Measurements from ENCODE around the gene PAK1. TPM values are rescaled to one million over a fixed set of nuclear protein-coding genes. Genes with fewer than 3 reads are reported as not detected.

Gene PAK1
- total and polyA plus RNA-seq, 2 of the 8 experiments (the other 6 are each of a cell fraction or from before 2014, with no cell fraction given): 87.7 to 151 TPM

DNA sequence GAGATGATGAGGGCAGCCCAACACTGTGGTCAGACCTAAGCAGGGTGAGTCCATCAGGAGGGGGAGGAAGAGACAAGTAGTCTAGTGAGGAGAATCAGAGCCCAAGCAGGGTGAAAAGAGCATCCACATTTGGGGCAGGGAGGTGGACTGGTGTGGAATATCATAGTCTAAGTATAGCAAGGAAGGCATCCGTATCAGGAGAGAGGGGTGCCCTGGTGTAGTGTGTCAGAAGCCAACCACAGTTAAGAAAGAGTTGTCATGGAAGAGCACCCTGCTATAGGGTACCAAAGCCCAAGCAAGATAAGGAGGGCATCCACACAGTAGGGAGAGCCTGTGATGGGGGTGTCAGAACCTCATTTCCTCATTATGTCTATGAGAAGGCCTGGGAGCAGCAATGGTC is 45.3 kb downstream of the PAK1 start (continued):
- TF ChIP-seq JUN (IDR thresholded peaks at IDR 0.05; ENCODE audit: low read depth, low read length): no peak
- TF ChIP-seq CHD2 (IDR thresholded peaks at IDR 0.05; ENCODE audit: low read length): no peak
- TF ChIP-seq RAD21 (IDR thresholded peaks at IDR 0.05 in 1 of 2, conservative IDR thresholded peaks at IDR 0.05 in 1 of 2; ENCODE audit: low read depth in 2 of 2, low read length in 2 of 2): no peak
- TF ChIP-seq NRF1 (IDR thresholded peaks at IDR 0.05; ENCODE audit: low read depth, low read length): no peak
- TF ChIP-seq GABPA (IDR thresholded peaks at IDR 0.05; ENCODE audit: borderline replicate concordance, insufficient read depth, low read length): no peak
- no peak for TF ChIP-seq TAF1 (IDR thresholded peaks at IDR 0.05; ENCODE audit: low read depth, low read length)
